Tibial nerve (tissue), 4 donors: ENCODE data around the gene PANK4.

ENCODE experiments used
- EP300 ChIP-seq, 2 donors: sonication (generic); formaldehyde crosslinking; IDR thresholded peaks; one replicate each; pipeline ENCODE4 v1.6.1; 2017; ENCODE audit warnings: antibody characterized with exemption in 2 of 2, mild to moderate bottlenecking in 1 of 2
- TF ChIP-seq, protein P1 (sequence below), 5 experiments: fragments of 200-600 bp in 3 of 5; fragments of 450-650 bp in 2 of 5; sonication (generic) in 3 of 5; IDR thresholded peaks; one replicate each; pipeline ENCODE4 v1.5.1; 2016 to 2019; ENCODE audit warnings: antibody characterized with exemption in 5 of 5, mild to moderate bottlenecking in 3 of 5, moderate library complexity in 2 of 5

- TF ChIP-seq EP300 (IDR thresholded peaks at IDR 0.05): no peak
- TF ChIP-seq, protein P1, sequence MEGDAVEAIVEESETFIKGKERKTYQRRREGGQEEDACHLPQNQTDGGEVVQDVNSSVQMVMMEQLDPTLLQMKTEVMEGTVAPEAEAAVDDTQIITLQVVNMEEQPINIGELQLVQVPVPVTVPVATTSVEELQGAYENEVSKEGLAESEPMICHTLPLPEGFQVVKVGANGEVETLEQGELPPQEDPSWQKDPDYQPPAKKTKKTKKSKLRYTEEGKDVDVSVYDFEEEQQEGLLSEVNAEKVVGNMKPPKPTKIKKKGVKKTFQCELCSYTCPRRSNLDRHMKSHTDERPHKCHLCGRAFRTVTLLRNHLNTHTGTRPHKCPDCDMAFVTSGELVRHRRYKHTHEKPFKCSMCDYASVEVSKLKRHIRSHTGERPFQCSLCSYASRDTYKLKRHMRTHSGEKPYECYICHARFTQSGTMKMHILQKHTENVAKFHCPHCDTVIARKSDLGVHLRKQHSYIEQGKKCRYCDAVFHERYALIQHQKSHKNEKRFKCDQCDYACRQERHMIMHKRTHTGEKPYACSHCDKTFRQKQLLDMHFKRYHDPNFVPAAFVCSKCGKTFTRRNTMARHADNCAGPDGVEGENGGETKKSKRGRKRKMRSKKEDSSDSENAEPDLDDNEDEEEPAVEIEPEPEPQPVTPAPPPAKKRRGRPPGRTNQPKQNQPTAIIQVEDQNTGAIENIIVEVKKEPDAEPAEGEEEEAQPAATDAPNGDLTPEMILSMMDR (IDR thresholded peaks at IDR 0.05): no peak
Observed at GRCh38 chr1:2510366-2511155, 15.8 kb downstream of the PANK4 start.
